Gastrocnemius medialis (tissue), 4 donors: ENCODE measurements around the gene ACACA. TPM values are rescaled to one million over a fixed set of nuclear protein-coding genes. Genes with fewer than 3 reads are reported as not detected.

ENCODE experiments used
- ATAC-seq, 2 donors: fragments of 150-250 bp; one replicate each; pipeline ENCODE4 v1.9.1; 2016
- DNase-seq, 2 donors: peaks; one replicate each; pipeline ENCODE4 v3.0.0-alpha.2; 2019
- H3K27ac ChIP-seq, 4 donors: fragments of 200-600 bp; sonication (generic); 1 replicate in 1 of 4; 2 replicates in 3 of 4; pipeline ENCODE4 v1.5.1; 2016 to 2018; ENCODE audit warnings: mild to moderate bottlenecking in 2 of 4, moderate library complexity in 1 of 4
- H3K27me3 ChIP-seq, 3 donors: fragments of 200-600 bp; sonication (generic) in 2 of 3; 1 replicate in 1 of 3; 2 replicates in 2 of 3; pipeline versions ENCODE4 v1.5.1 to v1.6.0; 2016 to 2019; ENCODE audit warnings: mild to moderate bottlenecking in 1 of 3, moderate library complexity in 1 of 3
- H3K36me3 ChIP-seq, 2 donors: fragments of 200-600 bp; sonication (generic) in 1 of 2; one replicate each; pipeline ENCODE4 v1.5.1; 2017 to 2018
- H3K4me1 ChIP-seq, 2 donors: fragments of 200-600 bp; sonication (generic) in 1 of 2; one replicate each; pipeline ENCODE4 v1.5.1; 2016 to 2017; ENCODE audit warnings: mild to moderate bottlenecking in 2 of 2
- H3K4me3 ChIP-seq, 4 donors: fragments of 200-600 bp; sonication (generic) in 3 of 4; 1 replicate in 1 of 4; 2 replicates in 3 of 4; pipeline ENCODE4 v1.5.1; 2016 to 2019; ENCODE audit warnings: mild to moderate bottlenecking in 2 of 4
- H3K9me3 ChIP-seq, 3 donors: fragments of 200-600 bp; sonication (generic) in 2 of 3; 1 replicate in 1 of 3; 2 replicates in 2 of 3; pipeline ENCODE4 v1.5.1; 2016 to 2019
- POLR2A ChIP-seq, 2 donors: fragments of 450-650 bp; IDR thresholded peaks; one replicate each; pipeline ENCODE4 v1.6.1; 2017; ENCODE audit warnings: antibody characterized with exemption in 2 of 2, mild to moderate bottlenecking in 2 of 2, moderate library complexity in 2 of 2
- in situ Hi-C, 4 donors: fragments of 200-750 bp; cut with MboI; loops; one replicate each; pipeline versions ENCODE4 v1.15.0 to v1.8.0; 2017; ENCODE audit warnings: low sequenced_read_pairs in 4 of 4
- intact Hi-C: fragments of 100-400 bp; cut with DNase I; formaldehyde crosslinking; loops from one replicate; pipeline ENCODE4 v1.15.1; 2023; ENCODE audit warnings: low total_unique reads
- total RNA-seq, 4 donors: library from RNA; depleted of rRNA; stranded (reverse); fragments of >200 nt; gene quantifications; one replicate each; pipeline versions ENCODE4 v1.1.0 to v1.2.3, GENCODE V29; 2016
- TF ChIP-seq, protein P1 (sequence below), 5 experiments: fragments of 450-650 bp in 3 of 5; fragments of 200-600 bp in 2 of 5; sonication (generic) in 2 of 5; IDR thresholded peaks in 4 of 5; conservative IDR thresholded peaks in 1 of 5; 1 replicate in 4 of 5; 2 replicates in 1 of 5; pipeline ENCODE4 v1.5.1; 2016 to 2019; ENCODE audit warnings: antibody characterized with exemption in 5 of 5, mild to moderate bottlenecking in 3 of 5, moderate library complexity in 3 of 5

ACACA gene
- total RNA-seq, 4 donors from 2014 or later: 13.4 to 28.9 (median 18.9) TPM

DNA sequence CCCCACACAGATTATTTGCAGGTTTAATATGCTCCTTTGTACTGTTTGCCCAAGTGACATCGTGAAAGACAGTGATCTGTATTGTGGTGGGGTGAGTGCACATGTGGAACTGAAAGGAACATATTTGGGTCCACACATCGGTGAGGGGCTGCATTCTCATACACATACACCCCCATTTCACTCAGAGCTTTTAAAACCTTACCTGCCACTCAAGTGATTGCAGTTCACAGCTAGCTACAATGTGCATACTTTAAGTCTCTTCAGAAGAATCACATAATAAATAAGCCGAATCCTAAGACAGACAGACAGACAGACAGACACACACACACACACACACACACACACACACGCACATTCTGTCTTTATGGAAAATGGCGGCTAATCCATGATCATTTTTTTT lies 355.3 kb downstream of the ACACA start:
- H3K27me3 ChIP-seq: no peaks in the 10 kb centered on the region
- H3K4me3 ChIP-seq: no peak overlapping the region
- in situ Hi-C loops: loop anchor here in 1 of 4 donors (10.0 kb wide), 1 partner anchor 427 kb away; no protein-coding TSS in a partner anchor
- no peaks in the 10 kb centered on the region for H3K4me1 ChIP-seq
- intact Hi-C loops: no loop called here
- H3K36me3 ChIP-seq: no peaks in the 10 kb centered on the region
- DNase-seq (no peak), ATAC-seq (no peak)
- H3K27ac ChIP-seq: no peak overlapping the region
- TF ChIP-seq, protein P1, sequence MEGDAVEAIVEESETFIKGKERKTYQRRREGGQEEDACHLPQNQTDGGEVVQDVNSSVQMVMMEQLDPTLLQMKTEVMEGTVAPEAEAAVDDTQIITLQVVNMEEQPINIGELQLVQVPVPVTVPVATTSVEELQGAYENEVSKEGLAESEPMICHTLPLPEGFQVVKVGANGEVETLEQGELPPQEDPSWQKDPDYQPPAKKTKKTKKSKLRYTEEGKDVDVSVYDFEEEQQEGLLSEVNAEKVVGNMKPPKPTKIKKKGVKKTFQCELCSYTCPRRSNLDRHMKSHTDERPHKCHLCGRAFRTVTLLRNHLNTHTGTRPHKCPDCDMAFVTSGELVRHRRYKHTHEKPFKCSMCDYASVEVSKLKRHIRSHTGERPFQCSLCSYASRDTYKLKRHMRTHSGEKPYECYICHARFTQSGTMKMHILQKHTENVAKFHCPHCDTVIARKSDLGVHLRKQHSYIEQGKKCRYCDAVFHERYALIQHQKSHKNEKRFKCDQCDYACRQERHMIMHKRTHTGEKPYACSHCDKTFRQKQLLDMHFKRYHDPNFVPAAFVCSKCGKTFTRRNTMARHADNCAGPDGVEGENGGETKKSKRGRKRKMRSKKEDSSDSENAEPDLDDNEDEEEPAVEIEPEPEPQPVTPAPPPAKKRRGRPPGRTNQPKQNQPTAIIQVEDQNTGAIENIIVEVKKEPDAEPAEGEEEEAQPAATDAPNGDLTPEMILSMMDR (IDR thresholded peaks at IDR 0.05 in 4 of 5, conservative IDR thresholded peaks at IDR 0.05 in 1 of 5): no peak
- no peaks in the 10 kb centered on the region for H3K9me3 ChIP-seq

DNA sequence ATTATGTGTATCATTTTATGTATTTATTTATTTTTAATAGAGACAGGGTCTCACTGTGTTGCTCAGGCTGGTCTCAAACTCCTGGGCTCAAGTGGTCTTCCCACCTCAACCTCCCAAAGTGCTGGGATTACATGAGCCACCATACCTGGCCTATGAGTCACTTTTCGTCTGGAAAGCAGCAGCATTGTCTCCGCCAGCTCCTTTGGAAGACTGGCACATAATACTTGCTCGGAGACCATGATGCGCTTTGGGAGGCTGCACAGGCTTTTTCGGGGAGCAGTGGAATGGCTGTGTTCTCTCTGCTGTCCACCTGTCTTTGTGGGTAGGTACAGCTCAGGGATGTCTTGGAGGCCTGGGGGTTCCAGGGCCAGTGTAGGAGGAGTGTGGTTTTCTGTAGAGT lies 355.7 kb downstream of the ACACA start:
- Histone ChIP-seq H3K9me3 (no peaks in the 10 kb centered on the region), H3K27ac (no peak overlapping the region), H3K4me3 (no peak overlapping the region), H3K36me3 (no peaks in the 10 kb centered on the region), H3K4me1 (no peaks in the 10 kb centered on the region), H3K27me3 (no peaks in the 10 kb centered on the region)
- intact Hi-C loops (no loop called here), in situ Hi-C loops (loop anchor here in 1 of 4 donors (10.0 kb wide), 1 partner anchor 426 kb away; no protein-coding TSS in a partner anchor)
- no peak for DNase-seq
- ATAC-seq: no peak
- no peak for TF ChIP-seq POLR2A (IDR thresholded peaks at IDR 0.05)
- TF ChIP-seq, protein P1 (IDR thresholded peaks at IDR 0.05 in 4 of 5, conservative IDR thresholded peaks at IDR 0.05 in 1 of 5): no peak

DNA sequence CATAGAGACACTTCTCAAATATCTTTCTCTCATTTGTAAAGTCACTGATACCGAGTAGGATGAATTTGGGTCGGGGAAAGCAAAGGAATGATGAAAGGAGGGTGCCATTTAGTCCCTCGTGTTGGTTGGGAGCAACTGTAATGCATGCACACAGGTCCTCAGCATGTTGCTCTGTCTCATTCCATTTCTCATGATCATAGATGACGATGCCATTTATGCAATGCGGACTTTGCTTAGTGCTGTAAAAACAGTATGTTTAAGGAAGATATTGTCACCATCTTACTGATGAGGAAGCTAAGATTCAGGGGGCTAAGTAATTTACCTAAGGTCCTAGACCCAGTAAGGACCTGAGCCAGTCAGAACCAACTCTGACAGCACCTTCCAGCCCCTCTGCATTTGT lies 357.8 kb downstream of the ACACA start:
- in situ Hi-C loops: loop anchor here in 3 of 4 donors (5.0 to 10.0 kb wide), 3 partner anchors 414 to 434 kb away; no protein-coding TSS in a partner anchor

DNA sequence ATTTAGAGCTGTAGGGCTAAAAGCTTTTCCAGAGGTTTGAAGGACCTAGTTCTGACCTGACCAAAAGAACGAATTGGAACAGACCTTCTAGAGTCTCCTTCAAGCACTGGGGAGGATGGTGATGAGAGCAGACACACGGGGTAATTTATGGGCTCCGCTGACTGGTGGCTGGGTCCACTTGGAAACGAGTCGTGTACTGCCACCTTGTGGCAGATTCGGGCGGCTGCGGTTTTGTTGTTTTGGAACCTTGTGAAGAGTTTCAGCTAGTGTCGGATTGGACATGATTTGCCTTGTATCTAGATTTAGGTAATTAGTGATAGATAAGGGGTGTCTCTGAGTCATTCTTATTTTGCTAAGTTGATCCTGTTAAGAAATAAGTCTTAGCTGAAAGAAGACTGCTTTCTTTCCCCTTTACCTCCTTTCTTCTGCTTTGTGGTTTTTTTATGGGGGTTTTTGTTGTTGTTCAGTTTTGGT lies 359.0 kb downstream of the ACACA start:
- in situ Hi-C loops: loop anchor here in 3 of 4 donors (5.0 to 10.0 kb wide), 3 partner anchors 413 to 433 kb away; no protein-coding TSS in a partner anchor
- no peak overlapping the region for H3K4me3 ChIP-seq
- peaks cover 0 to 5% of the 10 kb centered on the region in 2 donors for H3K4me1 ChIP-seq
- intact Hi-C loops: loop anchor here (2.0 to 5.0 kb wide), 3 partner anchors 100 to 445 kb away; partner anchors contain the start of gene AATF
- no peaks in the 10 kb centered on the region for H3K27me3 ChIP-seq
- ATAC-seq: peak; percentile 62 to 91
- no peaks in the 10 kb centered on the region for H3K36me3 ChIP-seq
- no peak overlapping the region for H3K27ac ChIP-seq
- peak; percentile 54 to 73 for DNase-seq
- TF ChIP-seq, protein P1 (IDR thresholded peaks at IDR 0.05 in 4 of 5, conservative IDR thresholded peaks at IDR 0.05 in 1 of 5): peak; percentile 55 to 88 (median 80)
- no peak for TF ChIP-seq POLR2A (IDR thresholded peaks at IDR 0.05)
- no peaks in the 10 kb centered on the region for H3K9me3 ChIP-seq

More for the DNA sequence above, 357.8 kb downstream of the ACACA start:
- Histone ChIP-seq H3K36me3 (no peaks in the 10 kb centered on the region), H3K27ac (no peak overlapping the region), H3K9me3 (no peaks in the 10 kb centered on the region), H3K27me3 (no peaks in the 10 kb centered on the region), H3K4me1 (peaks cover 0 to 5% of the 10 kb centered on the region in 2 donors), H3K4me3 (no peak overlapping the region)
- intact Hi-C loops: loop anchor here (5.0 kb wide), 1 partner anchor 102 kb away; the partner anchor contains the start of gene AATF
- no peak for TF ChIP-seq POLR2A (IDR thresholded peaks at IDR 0.05)
- TF ChIP-seq, protein P1 (IDR thresholded peaks at IDR 0.05 in 4 of 5, conservative IDR thresholded peaks at IDR 0.05 in 1 of 5): no peak
- no peak for ATAC-seq
- no peak for DNase-seq
